GM12878 (cell line): ENCODE data around the gene PCDHGA1.

Experiments used
- CHD4 ChIP-seq: fragments of 200-600 bp; sonication (generic); IDR thresholded peaks from 2 replicates; pipeline ENCODE4 v1.6.1; 2016; ENCODE audit warnings: mild to moderate bottlenecking
- CTCF ChIP-seq, 3 experiments: IDR thresholded peaks in 2 of 3; conservative IDR thresholded peaks in 1 of 3; 2 replicates each; pipeline ENCODE4 v1.5.1; 2011; ENCODE audit warnings: low read depth in 3 of 3, low read length in 3 of 3, mild to moderate bottlenecking in 3 of 3, control low read depth in 2 of 3, moderate library complexity in 2 of 3, inconsistent platforms in 1 of 3, mixed read lengths in 1 of 3; ENCODE audit not compliant: control insufficient read depth in 2 of 3, insufficient read depth in 1 of 3; ENCODE audit errors: extremely low read depth in 1 of 3
- DPF2 ChIP-seq: fragments of 450-650 bp; IDR thresholded peaks from 2 replicates; pipeline ENCODE4 v1.6.1; 2017; ENCODE audit warnings: mild to moderate bottlenecking
- FOS ChIP-seq: IDR thresholded peaks from 3 replicates; pipeline ENCODE4 v1.6.1; 2011; ENCODE audit warnings: borderline replicate concordance; ENCODE audit not compliant: insufficient read length; ENCODE audit errors: extremely low read depth
- MLLT1 ChIP-seq: fragments of 450-650 bp; IDR thresholded peaks from 2 replicates; pipeline ENCODE4 v1.6.1; 2016; ENCODE audit warnings: mild to moderate bottlenecking
- NBN ChIP-seq: fragments of 450-650 bp; IDR thresholded peaks from 2 replicates; pipeline ENCODE4 v1.6.1; 2016
- POLR2A ChIP-seq: IDR thresholded peaks from 2 replicates; pipeline ENCODE4 v1.6.1; 2011; ENCODE audit warnings: low read depth, mild to moderate bottlenecking, low read length
- POLR2AphosphoS5 ChIP-seq: IDR thresholded peaks from 2 replicates; pipeline ENCODE4 v1.6.1; 2011; ENCODE audit warnings: mild to moderate bottlenecking, low read length, inconsistent platforms
- POU2F2 ChIP-seq: IDR thresholded peaks from 3 replicates; pipeline ENCODE4 v1.6.1; 2011; ENCODE audit warnings: low read depth, mild to moderate bottlenecking, low read length, borderline replicate concordance
- SP1 ChIP-seq: IDR thresholded peaks from one replicate; pipeline ENCODE4 v1.6.1; 2011; ENCODE audit warnings: low read depth, low read length
- TAF1 ChIP-seq: IDR thresholded peaks from 2 replicates; pipeline ENCODE4 v1.6.1; 2011; ENCODE audit warnings: mild to moderate bottlenecking, low read depth, low read length, borderline replicate concordance
- USF2 ChIP-seq: IDR thresholded peaks from 2 replicates; pipeline ENCODE4 v1.6.1; 2011; ENCODE audit warnings: low read depth, low read length, improper control_type of control experiment, borderline replicate concordance
- ZBTB33 ChIP-seq: fragments of 450-650 bp; IDR thresholded peaks from 2 replicates; pipeline ENCODE4 v1.6.1; 2017; ENCODE audit warnings: mild to moderate bottlenecking

GRCh38 chr5:141484310-141484640 lies 154.0 kb downstream of the PCDHGA1 start:
- TF ChIP-seq CTCF (IDR thresholded peaks at IDR 0.05 in 2 of 3, conservative IDR thresholded peaks at IDR 0.05 in 1 of 3; ENCODE audit: control insufficient read depth in 2 of 3, extremely low read depth in 1 of 3, insufficient read depth in 1 of 3, low read depth in 3 of 3, low read length in 3 of 3) = no peak
- TF ChIP-seq SP1 = no peak
- no peak for TF ChIP-seq ZBTB33
- TF ChIP-seq POU2F2 = no peak
- no peak for TF ChIP-seq USF2
- TF ChIP-seq MLLT1 = no peak
- no peak for TF ChIP-seq POLR2AphosphoS5
- no peak for TF ChIP-seq POLR2A
- no peak for TF ChIP-seq NBN
- TF ChIP-seq CHD4 = no peak
- no peak for TF ChIP-seq FOS
- no peak for TF ChIP-seq DPF2
- TF ChIP-seq TAF1 = no peak
